GM12873 (cell line): ENCODE measurements around the gene LTBP2.

Source experiments
- TF ChIP-seq, protein P1 (sequence below): IDR thresholded peaks from 2 replicates; pipeline ENCODE4 v1.5.1; 2012; ENCODE audit warnings: low read depth, mild to moderate bottlenecking, moderate library complexity, low read length, control low read depth; ENCODE audit not compliant: insufficient read depth; ENCODE audit errors: missing control alignments

Gene LTBP2

GRCh38 chr14:74551001-74551400 is 61.0 kb downstream of the LTBP2 start:
- TF ChIP-seq, protein P1, sequence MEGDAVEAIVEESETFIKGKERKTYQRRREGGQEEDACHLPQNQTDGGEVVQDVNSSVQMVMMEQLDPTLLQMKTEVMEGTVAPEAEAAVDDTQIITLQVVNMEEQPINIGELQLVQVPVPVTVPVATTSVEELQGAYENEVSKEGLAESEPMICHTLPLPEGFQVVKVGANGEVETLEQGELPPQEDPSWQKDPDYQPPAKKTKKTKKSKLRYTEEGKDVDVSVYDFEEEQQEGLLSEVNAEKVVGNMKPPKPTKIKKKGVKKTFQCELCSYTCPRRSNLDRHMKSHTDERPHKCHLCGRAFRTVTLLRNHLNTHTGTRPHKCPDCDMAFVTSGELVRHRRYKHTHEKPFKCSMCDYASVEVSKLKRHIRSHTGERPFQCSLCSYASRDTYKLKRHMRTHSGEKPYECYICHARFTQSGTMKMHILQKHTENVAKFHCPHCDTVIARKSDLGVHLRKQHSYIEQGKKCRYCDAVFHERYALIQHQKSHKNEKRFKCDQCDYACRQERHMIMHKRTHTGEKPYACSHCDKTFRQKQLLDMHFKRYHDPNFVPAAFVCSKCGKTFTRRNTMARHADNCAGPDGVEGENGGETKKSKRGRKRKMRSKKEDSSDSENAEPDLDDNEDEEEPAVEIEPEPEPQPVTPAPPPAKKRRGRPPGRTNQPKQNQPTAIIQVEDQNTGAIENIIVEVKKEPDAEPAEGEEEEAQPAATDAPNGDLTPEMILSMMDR, result no peak

DNA sequence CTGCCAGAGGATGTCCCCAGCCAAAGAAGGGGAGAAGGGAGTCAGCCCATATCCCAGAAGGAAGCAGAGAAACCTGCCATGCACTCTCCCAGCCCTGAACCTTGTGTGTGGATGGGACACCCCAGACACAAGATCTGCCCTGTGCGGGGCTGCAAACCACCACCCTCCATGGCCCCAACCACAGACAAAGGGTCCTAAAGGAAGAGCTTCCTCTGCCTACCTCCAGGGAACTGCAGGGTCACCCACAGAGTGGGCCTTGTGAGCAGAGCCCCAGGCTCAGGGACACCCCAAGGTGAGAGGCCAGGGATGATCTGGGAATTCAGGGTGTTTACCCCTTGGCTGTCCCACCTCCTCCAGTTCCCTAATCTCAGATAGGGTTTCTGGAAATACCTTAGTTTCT is 62.0 kb downstream of the LTBP2 start:
- TF ChIP-seq, protein P1, result no peak

DNA sequence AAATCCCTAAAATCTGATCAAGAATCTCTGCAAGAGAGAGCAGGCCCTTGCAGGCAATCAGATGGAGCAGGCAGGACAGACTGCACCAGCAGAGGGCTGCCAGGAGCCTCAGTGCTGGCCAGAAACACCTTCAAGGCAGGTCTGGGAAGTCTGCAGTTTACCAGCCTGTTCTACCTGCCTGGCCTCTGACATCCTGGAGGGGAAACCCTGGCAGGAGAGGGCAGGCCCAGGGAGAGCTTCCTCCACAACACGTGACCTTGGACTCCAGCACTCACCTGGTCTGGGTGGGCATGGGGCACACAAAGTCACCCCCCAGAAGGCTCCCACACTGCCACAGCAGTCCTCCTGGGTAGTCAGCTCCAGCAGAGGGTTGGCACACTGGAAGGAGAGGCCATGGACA is 62.4 kb downstream of the LTBP2 start:
- TF ChIP-seq, protein P1, result no peak

- TF ChIP-seq, protein P1, result no peak
Measured at GRCh38 chr14:74548881-74549280, 63.2 kb downstream of the LTBP2 start.

DNA sequence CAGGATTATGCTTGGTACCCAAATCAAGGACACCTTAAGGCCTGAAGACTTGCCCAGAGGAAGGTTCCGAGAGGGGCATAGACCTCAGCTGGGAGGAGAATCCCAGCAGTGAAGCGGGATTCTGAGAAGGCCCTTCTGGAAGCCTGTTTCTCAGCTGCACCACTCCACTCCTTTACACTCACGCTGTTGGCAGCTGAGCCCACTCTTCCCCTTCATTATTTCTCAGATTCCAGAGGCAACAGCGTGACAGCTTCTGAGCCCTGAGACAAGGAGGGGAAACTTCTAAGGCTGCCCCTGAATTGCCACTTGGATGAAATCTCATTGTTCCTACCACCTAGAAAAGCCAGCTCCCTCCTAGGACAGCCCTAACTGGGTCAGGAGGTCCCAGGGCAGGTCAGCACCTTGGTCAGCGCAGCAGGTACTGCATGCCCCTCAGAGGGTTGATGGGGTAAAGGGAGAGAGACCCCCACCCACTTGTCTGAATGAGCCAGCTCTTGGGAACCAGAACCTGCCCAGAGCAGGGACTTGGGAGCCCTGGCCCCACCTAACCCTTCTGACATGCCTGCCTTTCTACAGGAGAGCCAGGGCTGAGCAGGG is 64.6 kb downstream of the LTBP2 start:
- TF ChIP-seq, protein P1, result no peak

DNA sequence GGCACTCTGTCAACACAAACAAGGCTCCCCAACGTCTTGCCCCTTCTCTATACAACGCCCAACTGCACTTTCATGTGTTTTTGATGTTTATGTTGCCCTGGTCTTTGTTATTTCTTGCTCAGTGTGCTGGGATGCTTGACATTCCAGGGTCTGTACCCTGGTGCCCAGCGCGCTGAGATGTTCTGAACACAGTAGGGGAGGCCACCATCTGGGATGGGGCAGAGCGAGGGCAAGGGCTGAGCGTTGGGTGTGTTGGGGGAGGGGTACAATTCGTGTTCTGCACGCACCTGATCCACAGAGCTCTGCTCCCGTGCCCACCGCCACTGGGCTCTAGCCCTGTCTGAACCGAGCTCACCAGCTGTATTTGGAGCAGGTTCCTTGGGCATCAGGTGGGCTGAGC is 65.6 kb downstream of the LTBP2 start:
- TF ChIP-seq, protein P1, result no peak

- TF ChIP-seq, protein P1, result no peak
Measured at GRCh38 chr14:74545386-74545785, 66.7 kb downstream of the LTBP2 start.
